Measurements from ENCODE around the gene GEMIN7. TPM values are rescaled to one million over a fixed set of nuclear protein-coding genes. Genes with fewer than 3 reads are reported as not detected.
A peak's percentile ranks its signal among the peaks of the same experiment; 100 is the strongest.

Gene GEMIN7
- total and polyA plus RNA-seq, 8 donors, result 18.9 to 25.4 (median 21.5) TPM

GRCh38 chr19:45037393-45038169, 41.5 kb upstream of the GEMIN7 start:
- intact Hi-C loops (cut with DNase I), result no loop called here
- Histone ChIP-seq H3K36me3 (peaks cover 0 to 80% of the 10 kb centered on the region in 2 donors), H3K27me3 (no peaks in the 10 kb centered on the region), H3K4me1 (peaks cover 14 to 41% of the 10 kb centered on the region in 2 donors), H3K4me3 (no peak overlapping the region), H3K27ac (no peak overlapping the region), H3K9me3 (no peaks in the 10 kb centered on the region)
- DNase-seq, result no peak
- TF ChIP-seq CTCF (IDR thresholded peaks at IDR 0.05), result no peak
- ATAC-seq, result no peak

GRCh38 chr19:45038931-45039893, 39.8 kb upstream of the GEMIN7 start, which contains the start of gene CLASRP:
Gene CLASRP, plus strand, starts transcription at chr19:45039045. Its CDS starts 1,168 bp downstream, at chr19:45040213.
- DNase-seq, result peak; percentile 89 to 97 (median 94)
- intact Hi-C loops (cut with DNase I), result no loop called here
- peak within 1 kb of the TSS; percentile 96 to 97 for H3K27ac ChIP-seq
- H3K4me3 ChIP-seq, result peak within 1 kb of the TSS; percentile 97
- no peaks in the 10 kb centered on the region for H3K9me3 ChIP-seq
- peaks cover 14 to 45% of the 10 kb centered on the region in 2 donors for H3K4me1 ChIP-seq
- peaks cover 0 to 78% of the 10 kb centered on the region in 2 donors for H3K36me3 ChIP-seq
- peak; percentile 99 for ATAC-seq
- H3K27me3 ChIP-seq, result no peaks in the 10 kb centered on the region
- no peak for TF ChIP-seq CTCF (IDR thresholded peaks at IDR 0.05)

GRCh38 chr19:45040059-45040771, 38.8 kb upstream of the GEMIN7 start:
- H3K27me3 ChIP-seq, result no peaks in the 10 kb centered on the region
- H3K36me3 ChIP-seq, result peaks cover 0 to 78% of the 10 kb centered on the region in 2 donors
- H3K4me1 ChIP-seq, result peaks cover 14 to 55% of the 10 kb centered on the region in 2 donors
- peak; percentile 8 for ATAC-seq
- no peak for DNase-seq
- no peaks in the 10 kb centered on the region for H3K9me3 ChIP-seq
- peak overlapping the region; percentile 97 for H3K4me3 ChIP-seq
- peak overlapping the region in 1 of 2 donors; percentile 97 for H3K27ac ChIP-seq
- TF ChIP-seq CTCF (IDR thresholded peaks at IDR 0.05), result no peak
- intact Hi-C loops (cut with DNase I), result no loop called here

GRCh38 chr19:45041125-45041524, 37.9 kb upstream of the GEMIN7 start:
- peaks cover 14 to 64% of the 10 kb centered on the region in 2 donors for H3K4me1 ChIP-seq
- intact Hi-C loops (cut with DNase I), result no loop called here
- H3K36me3 ChIP-seq, result peaks cover 0 to 78% of the 10 kb centered on the region in 2 donors
- ATAC-seq (no peak), DNase-seq (no peak)
- no peaks in the 10 kb centered on the region for H3K27me3 ChIP-seq
- peak overlapping the region in 1 of 2 donors; percentile 97 for H3K27ac ChIP-seq
- TF ChIP-seq CTCF (IDR thresholded peaks at IDR 0.05), result no peak
- H3K4me3 ChIP-seq, result no peak overlapping the region
- no peaks in the 10 kb centered on the region for H3K9me3 ChIP-seq

Data from left lung (tissue), 10 donors.